ENCODE data around the gene CENPP.

DNA sequence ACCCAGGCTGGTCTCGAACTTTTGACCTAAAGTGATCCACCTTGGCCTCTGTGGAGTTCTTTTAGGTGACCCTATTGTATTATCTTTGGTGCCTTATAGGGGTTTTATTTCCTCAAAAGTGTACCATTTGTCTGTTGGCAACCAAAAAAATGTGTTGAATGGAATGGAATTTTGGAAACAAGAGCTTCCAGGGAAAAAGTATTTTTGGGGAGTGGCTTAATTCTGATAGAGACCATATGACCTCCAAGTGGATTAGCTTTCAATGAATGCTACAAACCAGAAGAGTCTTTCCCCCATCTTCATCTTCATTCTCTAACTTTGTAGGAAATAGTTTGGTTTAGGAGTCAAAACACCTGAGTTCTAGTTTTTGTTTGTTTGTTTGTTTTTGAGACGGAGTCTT is 82.1 kb downstream of the CENPP start:
- no peak for TF ChIP-seq GATA3 (IDR thresholded peaks at IDR 0.05; ENCODE audit: low read depth, low read length)
- TF ChIP-seq GATA2 (IDR thresholded peaks at IDR 0.05; ENCODE audit: low read depth, low read length) = no peak

Data from SH-SY5Y (cell line).